Measurements from ENCODE around the gene PPIP5K1.
"Not testable (repeated sequence)": the region's sequence is repeated elsewhere in the genome, so short reads cannot be mapped to it uniquely, and the experiment has no call there.

The PPIP5K1 gene

DNA sequence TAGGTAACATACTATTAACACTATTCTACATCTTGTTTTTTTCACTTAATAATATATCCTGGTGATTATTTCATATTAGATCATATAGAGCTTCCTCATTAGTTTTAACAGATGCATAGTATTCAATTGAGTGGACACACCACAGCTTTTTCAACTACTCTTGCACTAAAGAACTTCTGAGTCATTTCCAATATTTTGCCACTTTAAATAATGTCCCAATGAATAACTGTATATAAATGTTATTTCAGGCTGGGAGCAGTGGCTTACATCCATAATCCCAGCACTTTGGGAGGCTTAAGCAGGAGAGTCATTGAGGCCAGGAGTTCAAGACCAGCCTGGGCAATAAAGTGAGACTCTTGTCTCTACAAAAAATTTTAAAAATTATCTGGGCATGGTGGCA is 45.7 kb downstream of the PPIP5K1 start:
- DNase-seq (ENCODE audit: low spot score), result no peak

DNA sequence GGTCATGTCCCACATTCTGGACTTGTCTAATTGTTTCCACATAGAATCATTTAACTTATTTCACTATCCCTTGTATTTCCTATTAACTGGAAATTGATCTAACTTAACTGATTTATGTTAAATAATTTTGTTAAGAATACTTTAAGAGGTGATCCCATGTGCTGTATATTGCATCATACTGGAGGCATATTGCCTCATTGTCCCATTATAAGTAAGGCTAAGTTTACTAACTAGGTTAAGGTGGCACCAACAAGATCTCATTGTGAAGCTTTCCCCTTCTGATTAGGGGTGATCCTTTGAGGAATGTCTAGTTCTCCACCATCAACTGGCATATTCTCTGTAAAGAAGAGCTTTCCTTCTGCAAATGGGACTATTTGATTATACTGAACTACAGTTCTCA is 48.2 kb downstream of the PPIP5K1 start:
- no peak for DNase-seq (ENCODE audit: low spot score)

DNA sequence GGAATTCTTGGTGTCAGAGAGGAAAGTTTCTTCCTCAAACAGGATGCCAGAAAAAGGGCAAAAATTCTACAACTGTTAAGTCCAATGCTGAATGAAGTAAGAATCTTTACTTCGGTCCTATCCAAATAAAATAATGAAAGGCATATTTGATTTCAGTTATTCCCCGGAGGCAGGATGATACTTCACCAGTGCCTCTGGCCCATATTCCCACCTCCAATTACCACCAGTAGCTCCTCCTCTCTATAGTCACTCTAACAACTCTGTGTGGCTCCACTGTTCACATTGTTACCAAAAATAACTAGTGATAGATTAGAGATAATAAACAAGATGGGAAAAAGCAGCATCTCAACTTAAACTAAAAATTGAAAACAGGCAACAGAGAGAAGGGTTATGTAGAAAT is 51.9 kb downstream of the PPIP5K1 start:
- DNase-seq (ENCODE audit: low spot score), result no peak

DNA sequence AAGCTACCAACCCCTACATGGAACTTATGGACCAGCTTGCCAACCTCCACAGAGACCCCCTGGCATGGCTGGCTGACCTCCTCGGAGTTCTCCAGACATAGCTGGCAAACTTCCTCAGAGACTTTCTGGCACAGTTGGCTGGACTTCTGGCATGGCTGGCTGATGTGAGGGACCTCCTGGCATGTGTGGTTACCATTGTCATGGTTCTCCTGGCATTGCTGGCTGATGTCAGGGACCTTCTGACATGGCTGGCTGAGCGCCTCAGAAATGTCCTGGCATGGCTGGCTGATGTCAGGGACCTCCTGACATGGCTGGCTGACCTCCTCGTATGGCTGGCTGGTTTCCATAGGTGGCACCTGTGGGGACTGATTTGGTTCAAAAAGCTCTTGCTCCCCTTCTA is 55.1 kb downstream of the PPIP5K1 start:
- no peak for DNase-seq (ENCODE audit: low spot score)

DNA sequence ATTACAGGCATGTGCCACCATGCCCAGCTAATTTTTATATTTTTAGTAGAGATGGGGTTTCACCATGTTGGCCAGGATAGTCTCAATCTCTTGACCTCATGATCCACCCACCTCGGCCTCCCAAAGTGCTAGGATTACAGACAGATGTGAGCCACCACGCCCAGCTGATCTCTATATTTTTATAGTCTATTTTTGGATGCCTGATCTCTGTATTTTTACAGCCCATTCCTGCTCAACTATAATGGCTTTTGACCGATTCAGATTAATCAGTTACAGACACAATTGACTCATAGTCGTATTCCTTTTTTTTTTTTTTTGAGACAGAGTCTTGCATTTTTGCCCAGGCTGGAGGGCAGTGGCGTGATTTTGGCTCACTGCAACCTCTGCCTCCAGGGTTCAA is 57.2 kb downstream of the PPIP5K1 start:
- not testable (repeated sequence) for DNase-seq (ENCODE audit: low spot score)

DNA sequence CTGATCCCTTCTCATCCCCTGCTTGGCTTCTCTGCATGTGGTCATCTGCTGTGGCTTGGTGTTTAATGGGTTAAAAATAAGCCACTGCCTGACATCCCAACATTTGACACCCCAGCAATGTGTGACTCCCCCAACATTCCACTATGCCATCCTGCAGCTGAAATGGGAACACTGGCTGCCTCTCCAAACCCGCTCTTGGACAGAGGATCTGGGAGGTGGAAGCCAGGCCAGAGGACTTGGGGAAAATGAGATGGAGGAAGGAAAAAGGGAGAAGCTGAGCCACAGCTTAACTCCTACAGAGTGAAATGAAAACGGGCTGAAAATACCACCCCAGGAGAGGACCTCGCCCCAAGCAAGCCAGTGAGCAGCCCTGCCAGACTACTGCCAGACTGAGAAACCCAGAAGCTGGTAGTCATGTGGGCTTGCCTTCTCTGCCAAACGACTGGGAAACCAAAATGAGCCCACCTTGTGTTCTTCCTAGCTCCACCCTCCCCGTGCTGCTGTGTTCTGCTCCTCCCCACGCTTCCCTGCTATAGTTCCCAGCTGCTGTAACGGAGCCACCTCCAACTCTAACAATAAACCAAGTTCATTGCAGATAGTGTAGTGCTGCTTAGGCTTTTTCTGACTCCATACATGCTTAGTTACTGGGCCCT is 58.9 kb downstream of the PPIP5K1 start:
- no peak for DNase-seq (ENCODE audit: low spot score)

DNA sequence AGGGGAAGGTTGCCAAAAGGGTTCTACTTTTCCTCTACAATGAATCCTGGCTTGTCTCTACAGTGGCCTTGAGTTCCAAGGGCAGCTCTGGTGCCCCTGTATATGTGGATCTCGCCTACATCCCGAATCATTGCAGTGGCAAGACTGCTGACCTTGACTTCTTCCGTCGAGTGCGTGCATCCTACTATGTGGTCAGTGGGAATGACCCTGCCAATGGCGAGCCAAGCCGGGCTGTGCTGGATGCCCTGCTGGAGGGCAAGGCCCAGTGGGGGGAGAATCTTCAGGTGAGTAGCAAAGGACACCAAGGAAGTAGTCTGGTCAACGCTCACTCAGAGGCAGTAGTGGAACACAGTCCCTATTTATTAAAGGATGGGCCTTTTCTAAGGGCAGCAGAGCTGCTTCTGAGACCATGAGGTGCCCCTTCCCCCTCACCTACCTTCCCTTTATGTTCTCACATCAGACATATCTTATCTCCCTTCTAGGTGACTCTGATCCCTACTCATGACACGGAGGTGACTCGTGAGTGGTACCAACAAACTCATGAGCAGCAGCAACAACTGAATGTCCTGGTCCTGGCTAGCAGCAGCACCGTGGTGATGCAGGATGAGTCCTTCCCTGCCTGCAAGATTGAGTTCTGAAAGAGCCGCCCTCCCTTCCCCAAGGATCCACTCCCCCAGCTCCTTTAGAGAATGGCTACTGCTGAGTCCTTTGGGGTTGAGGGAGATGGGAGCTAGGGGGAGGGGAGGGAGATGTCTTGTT is 60.2 kb downstream of the PPIP5K1 start:
- no peak for DNase-seq (ENCODE audit: low spot score)

DNA sequence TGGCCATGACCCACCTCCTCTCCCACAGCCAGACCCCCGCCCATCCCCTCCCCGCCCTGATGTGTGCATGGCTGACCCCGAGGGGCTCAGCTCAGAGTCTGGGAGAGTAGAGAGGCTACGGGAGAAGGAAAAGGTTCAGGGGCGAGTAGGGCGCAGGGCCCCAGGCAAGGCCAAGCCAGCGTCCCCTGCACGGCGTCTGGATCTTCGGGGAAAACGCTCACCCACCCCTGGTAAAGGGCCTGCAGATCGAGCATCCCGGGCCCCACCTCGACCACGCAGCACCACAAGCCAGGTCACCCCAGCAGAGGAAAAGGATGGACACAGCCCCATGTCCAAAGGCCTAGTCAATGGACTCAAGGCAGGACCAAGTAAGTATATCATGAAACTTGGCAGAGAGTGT is 60.9 kb downstream of the PPIP5K1 start:
- DNase-seq (ENCODE audit: low spot score), result no peak

DNA sequence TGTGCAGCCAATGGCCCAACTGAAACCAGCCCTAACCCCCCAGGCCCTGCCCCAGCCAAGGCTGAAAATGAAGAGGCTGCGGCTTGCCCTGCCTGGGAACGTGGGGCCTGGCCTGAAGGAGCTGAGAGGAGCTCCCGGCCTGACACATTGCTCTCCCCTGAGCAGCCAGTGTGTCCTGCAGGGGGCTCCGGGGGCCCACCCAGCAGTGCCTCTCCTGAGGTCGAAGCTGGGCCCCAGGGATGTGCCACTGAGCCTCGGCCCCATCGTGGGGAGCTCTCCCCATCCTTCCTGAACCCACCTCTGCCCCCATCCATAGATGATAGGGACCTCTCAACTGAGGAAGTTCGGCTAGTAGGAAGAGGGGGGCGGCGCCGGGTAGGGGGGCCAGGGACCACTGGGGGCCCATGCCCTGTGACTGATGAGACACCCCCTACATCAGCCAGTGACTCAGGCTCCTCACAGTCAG is 61.4 kb downstream of the PPIP5K1 start:
- no peak for DNase-seq (ENCODE audit: low spot score)

DNA sequence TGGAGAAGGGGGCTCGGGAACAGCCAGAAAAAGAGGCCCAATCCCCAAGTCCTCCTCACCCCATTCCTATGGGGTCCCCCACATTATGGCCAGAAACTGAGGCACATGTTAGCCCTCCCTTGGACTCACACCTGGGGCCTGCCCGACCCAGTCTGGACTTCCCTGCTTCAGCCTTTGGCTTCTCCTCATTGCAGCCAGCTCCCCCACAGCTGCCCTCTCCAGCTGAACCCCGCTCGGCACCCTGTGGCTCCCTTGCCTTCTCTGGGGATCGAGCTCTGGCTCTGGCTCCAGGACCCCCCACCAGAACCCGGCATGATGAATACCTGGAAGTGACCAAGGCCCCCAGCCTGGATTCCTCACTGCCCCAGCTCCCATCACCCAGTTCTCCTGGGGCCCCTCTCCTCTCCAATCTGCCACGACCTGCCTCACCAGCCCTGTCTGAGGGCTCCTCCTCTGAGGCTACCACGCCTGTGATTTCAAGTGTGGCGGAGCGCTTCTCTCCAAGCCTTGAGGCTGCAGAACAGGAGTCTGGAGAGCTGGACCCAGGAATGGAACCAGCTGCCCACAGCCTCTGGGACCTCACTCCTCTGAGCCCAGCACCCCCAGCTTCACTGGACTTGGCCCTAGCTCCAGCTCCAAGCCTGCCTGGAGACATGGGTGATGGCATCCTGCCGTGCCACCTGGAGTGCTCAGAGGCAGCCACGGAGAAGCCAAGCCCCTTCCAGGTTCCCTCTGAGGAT is 62.0 kb downstream of the PPIP5K1 start:
- no peak for DNase-seq (ENCODE audit: low spot score)

DNA sequence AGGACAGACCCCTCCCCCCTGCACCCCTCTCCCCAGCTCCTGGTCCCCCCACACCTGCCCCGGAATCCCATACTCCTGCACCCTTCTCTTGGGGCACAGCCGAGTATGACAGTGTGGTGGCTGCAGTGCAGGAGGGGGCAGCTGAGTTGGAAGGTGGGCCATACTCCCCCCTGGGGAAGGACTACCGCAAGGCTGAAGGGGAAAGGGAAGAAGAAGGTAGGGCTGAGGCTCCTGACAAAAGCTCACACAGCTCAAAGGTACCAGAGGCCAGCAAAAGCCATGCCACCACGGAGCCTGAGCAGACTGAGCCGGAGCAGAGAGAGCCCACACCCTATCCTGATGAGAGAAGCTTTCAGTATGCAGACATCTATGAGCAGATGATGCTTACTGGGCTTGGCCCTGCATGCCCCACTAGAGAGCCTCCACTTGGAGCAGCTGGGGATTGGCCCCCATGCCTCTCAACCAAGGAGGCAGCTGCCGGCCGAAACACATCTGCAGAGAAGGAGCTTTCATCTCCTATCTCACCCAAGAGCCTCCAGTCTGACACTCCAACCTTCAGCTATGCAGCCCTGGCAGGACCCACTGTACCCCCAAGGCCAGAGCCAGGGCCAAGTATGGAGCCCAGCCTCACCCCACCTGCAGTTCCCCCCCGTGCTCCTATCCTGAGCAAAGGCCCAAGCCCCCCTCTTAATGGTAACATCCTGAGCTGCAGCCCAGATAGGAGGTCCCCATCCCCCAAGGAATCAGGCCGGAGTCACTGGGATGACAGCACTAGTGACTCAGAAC is 62.8 kb downstream of the PPIP5K1 start:
- DNase-seq (ENCODE audit: low spot score), result no peak

DNA sequence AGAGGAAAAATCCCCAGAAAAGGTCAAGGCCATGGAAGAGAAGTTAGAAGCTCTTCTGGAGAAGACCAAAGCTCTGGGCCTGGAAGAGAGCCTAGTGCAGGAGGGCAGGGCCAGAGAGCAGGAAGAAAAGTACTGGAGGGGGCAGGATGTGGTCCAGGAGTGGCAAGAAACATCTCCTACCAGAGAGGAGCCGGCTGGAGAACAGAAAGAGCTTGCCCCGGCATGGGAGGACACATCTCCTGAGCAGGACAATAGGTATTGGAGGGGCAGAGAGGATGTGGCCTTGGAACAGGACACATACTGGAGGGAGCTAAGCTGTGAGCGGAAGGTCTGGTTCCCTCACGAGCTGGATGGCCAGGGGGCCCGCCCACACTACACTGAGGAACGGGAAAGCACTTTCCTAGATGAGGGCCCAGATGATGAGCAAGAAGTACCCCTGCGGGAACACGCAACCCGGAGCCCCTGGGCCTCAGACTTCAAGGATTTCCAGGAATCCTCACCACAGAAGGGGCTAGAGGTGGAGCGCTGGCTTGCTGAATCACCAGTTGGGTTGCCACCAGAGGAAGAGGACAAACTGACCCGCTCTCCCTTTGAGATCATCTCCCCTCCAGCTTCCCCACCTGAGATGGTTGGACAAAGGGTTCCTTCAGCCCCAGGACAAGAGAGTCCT is 63.6 kb downstream of the PPIP5K1 start:
- DNase-seq (ENCODE audit: low spot score), result no peak

DNA sequence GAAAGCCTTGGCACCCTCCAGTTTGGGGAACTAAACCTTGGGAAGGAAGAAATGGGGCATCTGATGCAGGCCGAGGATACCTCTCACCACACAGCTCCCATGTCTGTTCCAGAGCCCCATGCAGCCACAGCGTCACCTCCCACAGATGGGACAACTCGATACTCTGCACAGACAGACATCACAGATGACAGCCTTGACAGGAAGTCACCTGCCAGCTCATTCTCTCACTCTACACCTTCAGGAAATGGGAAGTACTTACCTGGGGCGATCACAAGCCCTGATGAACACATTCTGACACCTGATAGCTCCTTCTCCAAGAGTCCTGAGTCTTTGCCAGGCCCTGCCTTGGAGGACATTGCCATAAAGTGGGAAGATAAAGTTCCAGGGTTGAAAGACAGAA is 64.9 kb downstream of the PPIP5K1 start:
- no peak for DNase-seq (ENCODE audit: low spot score)

DNA sequence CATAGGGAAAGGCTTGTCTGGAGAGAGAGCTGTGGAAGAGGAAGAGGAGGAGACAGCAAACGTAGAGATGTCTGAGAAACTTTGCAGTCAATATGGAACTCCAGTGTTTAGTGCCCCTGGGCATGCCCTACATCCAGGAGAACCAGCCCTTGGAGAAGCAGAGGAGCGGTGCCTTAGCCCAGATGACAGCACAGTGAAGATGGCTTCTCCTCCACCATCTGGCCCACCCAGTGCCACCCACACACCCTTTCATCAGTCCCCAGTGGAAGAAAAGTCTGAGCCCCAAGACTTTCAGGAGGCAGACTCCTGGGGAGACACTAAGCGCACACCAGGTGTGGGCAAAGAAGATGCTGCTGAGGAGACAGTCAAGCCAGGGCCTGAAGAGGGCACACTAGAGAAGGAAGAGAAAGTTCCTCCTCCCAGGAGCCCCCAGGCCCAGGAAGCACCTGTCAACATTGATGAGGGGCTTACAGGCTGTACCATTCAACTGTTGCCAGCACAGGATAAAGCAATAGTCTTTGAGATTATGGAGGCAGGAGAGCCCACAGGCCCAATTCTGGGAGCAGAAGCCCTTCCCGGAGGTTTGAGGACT is 65.7 kb downstream of the PPIP5K1 start:
- DNase-seq (ENCODE audit: low spot score), result no peak

DNA sequence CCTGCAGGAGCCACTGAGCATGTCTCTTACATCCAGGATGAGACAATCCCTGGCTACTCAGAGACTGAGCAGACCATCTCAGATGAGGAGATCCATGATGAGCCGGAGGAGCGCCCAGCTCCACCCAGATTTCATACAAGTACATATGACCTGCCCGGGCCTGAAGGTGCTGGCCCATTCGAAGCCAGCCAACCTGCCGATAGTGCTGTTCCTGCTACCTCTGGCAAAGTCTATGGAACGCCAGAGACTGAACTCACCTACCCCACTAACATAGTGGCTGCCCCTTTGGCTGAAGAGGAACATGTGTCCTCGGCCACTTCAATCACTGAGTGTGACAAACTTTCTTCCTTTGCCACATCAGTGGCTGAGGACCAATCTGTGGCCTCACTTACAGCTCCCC is 66.4 kb downstream of the PPIP5K1 start:
- DNase-seq (ENCODE audit: low spot score), result no peak

DNA sequence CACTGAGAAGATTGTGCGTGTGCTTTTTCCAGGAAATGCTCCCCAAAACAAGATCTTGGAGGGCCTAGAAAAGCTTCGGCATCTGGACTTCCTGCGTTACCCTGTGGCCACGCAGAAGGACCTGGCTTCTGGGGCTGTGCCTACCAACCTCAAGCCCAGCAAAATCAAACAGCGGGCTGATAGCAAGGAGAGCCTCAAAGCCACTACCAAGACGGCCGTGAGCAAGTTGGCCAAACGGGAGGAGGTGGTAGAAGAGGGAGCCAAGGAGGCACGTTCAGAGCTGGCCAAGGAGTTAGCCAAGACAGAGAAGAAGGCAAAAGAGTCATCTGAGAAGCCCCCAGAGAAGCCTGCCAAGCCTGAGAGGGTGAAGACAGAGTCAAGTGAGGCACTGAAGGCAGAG is 67.8 kb downstream of the PPIP5K1 start:
- DNase-seq (ENCODE audit: low spot score), result no peak

DNA sequence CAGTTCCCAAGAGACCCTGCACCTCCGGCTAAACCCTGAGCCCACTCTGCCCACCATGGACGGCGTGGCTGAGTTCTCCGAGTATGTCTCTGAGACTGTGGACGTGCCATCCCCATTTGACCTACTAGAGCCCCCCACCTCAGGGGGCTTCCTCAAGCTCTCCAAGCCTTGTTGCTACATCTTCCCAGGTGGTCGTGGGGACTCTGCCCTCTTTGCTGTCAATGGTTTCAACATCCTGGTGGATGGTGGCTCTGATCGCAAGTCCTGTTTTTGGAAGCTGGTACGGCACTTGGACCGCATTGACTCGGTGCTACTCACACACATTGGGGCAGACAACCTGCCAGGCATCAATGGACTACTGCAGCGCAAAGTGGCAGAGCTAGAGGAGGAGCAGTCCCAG is 68.6 kb downstream of the PPIP5K1 start:
- no peak for DNase-seq (ENCODE audit: low spot score)

DNA sequence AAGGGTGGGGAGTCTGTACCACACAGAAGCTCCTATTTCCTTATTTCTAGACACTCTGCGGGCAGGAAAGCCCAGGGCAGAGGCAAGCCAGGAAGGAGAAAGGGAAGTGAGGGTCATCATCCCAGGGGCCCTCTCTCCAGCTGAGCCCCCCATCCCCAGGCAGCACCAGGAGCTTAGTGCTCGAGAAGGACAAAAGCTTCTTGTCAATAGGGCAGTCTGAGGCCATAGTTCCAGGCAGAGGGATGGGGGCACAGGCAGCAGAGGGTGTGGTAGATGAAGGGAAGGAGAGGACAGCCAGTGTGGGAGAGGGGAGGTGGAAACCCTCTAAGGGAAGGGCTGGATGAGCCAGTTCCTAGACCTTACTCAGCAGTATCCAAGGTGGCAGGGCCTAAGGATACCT is 69.9 kb downstream of the PPIP5K1 start:
- no peak for DNase-seq (ENCODE audit: low spot score)

DNA sequence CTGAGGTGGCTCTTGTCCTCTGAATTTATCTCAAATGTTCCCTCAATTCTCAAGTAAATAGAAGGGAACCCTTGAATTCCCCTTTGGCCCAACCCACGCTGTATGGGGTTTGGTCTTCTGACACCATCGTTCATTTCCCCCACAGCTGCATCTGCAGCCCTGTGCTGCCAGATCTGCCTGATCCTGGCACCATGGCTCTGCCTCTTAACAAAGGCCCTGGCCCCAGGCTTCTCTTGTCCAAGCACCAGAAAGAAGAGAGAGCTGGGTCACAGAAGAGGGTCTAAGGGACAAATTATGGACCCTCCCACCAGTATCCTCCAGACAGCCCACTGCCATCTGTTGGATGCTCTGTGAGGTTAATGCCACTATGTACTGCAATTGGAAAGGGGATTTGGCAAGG is 70.8 kb downstream of the PPIP5K1 start:
- DNase-seq (ENCODE audit: low spot score), result no peak

DNA sequence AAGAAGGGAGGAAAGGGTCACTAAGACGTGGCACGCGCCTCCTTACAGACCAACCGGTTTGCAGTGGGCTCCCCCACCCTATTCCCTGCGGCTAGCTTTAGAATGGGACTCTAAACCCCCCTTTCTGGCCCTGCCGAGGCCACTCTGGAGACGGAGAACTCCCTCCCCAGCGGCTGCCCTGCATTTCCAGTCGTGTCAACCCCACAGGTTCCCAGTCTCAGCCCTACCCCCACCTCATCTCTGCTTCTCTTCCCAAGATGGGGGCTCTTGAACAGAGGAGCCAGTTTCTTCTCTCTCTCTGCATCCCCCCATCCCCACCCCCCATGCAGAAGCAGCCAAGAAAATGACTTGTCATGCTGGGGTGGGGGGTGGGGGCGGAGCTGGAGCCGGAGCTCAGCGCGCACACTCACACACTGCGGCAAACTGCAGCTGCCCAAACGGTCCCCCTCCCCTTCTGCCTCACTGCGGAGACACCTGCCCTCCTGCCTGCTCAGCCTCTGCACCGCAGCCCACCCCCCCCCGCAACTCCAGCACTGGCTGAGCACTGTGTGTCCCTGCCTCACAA is 71.7 kb downstream of the PPIP5K1 start:
- no peak for DNase-seq (ENCODE audit: low spot score)

Measured in HuH-7.5 (cell line).